NCI-H1417 (cell line): ENCODE measurements around the gene STYXL2.

Source experiments
- DNase-seq, 3 experiments: peaks; one replicate each; lab custom pipeline; 2025; lab: John Stamatoyannopoulos, UW

STYXL2 gene

GRCh38 chr1:167093846-167094516 is at the start of gene STYXL2:
STYXL2 (plus strand) TSS chr1:167094075; CDS start chr1:167094850, 775 bp downstream.
- DNase-seq = no peak

- DNase-seq = no peak
Observed at GRCh38 chr1:167051907-167052306, 42.0 kb upstream of the STYXL2 start.

- peak; percentile 21 to 33 (median 26) for DNase-seq
Observed at GRCh38 chr1:167052389-167052788, 41.5 kb upstream of the STYXL2 start.

- DNase-seq = no peak
Observed at GRCh38 chr1:167054531-167054930, 39.3 kb upstream of the STYXL2 start.

- DNase-seq = no peak
Observed at GRCh38 chr1:167054946-167055630, 38.8 kb upstream of the STYXL2 start.

GRCh38 chr1:167056529-167057231 is 37.2 kb upstream of the STYXL2 start:
- peak in 2 of 3 experiments; percentile 78 to 95 for DNase-seq

GRCh38 chr1:167057241-167057688 is 36.6 kb upstream of the STYXL2 start:
- peak; percentile 78 to 95 (median 90) for DNase-seq

- peak; percentile 61 to 90 (median 86) for DNase-seq
Observed at GRCh38 chr1:167059045-167059808, 34.6 kb upstream of the STYXL2 start.

- DNase-seq = no peak
Observed at GRCh38 chr1:167059809-167060107, 34.1 kb upstream of the STYXL2 start.

GRCh38 chr1:167060141-167061072 is 33.5 kb upstream of the STYXL2 start:
- peak in 1 of 3 experiments; percentile 19 for DNase-seq

- DNase-seq = no peak
Observed at GRCh38 chr1:167061073-167061464, 32.8 kb upstream of the STYXL2 start.

GRCh38 chr1:167064621-167065020 is 29.3 kb upstream of the STYXL2 start:
- no peak for DNase-seq

- peak; percentile 5 to 76 (median 32) for DNase-seq
Observed at GRCh38 chr1:167065471-167065870, 28.4 kb upstream of the STYXL2 start.

GRCh38 chr1:167066333-167067122 is 27.3 kb upstream of the STYXL2 start:
- DNase-seq = peak; percentile 80 to 92 (median 87)

GRCh38 chr1:167067904-167068303 is 26.0 kb upstream of the STYXL2 start:
- no peak for DNase-seq

- DNase-seq = no peak
Observed at GRCh38 chr1:167068761-167069160, 25.1 kb upstream of the STYXL2 start.

- DNase-seq = no peak
Observed at GRCh38 chr1:167071286-167071685, 22.6 kb upstream of the STYXL2 start.

GRCh38 chr1:167076136-167076710 is 17.7 kb upstream of the STYXL2 start:
- no peak for DNase-seq

- no peak for DNase-seq
Observed at GRCh38 chr1:167077128-167077867, 16.6 kb upstream of the STYXL2 start.
